ENCODE results near the gene MEIOSIN.

The MEIOSIN gene

GRCh38 chr19:45812297-45812696, 79.1 kb downstream of the MEIOSIN start:
- TF ChIP-seq CEBPB (IDR thresholded peaks at IDR 0.05) (no peak), USF1 (IDR thresholded peaks at IDR 0.05) (no peak), MAX (IDR thresholded peaks at IDR 0.05) (no peak), CREB1 (IDR thresholded peaks at IDR 0.05; ENCODE audit: low read depth) (no peak), YY1 (IDR thresholded peaks at IDR 0.05; ENCODE audit: low read depth) (no peak)
